SJSA1 (cell line): ENCODE data around the gene NPLOC4. TPM values are rescaled to one million over a fixed set of nuclear protein-coding genes. Genes with fewer than 3 reads are reported as not detected.
"Not testable (repeated sequence)": the region's sequence is repeated elsewhere in the genome, so short reads cannot be mapped to it uniquely, and the experiment has no call there.

Source experiments
- DNase-seq, 2 experiments: peaks; one replicate each; pipeline ENCODE4 v3.0.0-alpha.2; 2015 to 2020; ENCODE audit warnings: low spot score in 2 of 2, low read depth in 1 of 2
- H3K27ac ChIP-seq: fragments of 250-450 bp; sonication (Bioruptor Pico); 2 replicates; pipeline ENCODE4 v1.5.1; 2020; ENCODE audit warnings: mild to moderate bottlenecking, moderate library complexity
- H3K27me3 ChIP-seq: fragments of 250-450 bp; sonication (Bioruptor Pico); replicated peaks from 2 replicates; pipeline ENCODE4 v1.5.1; 2020; ENCODE audit warnings: mild to moderate bottlenecking, moderate library complexity
- H3K36me3 ChIP-seq: fragments of 250-450 bp; sonication (Bioruptor Pico); 2 replicates; pipeline ENCODE4 v1.5.1; 2020; ENCODE audit warnings: mild to moderate bottlenecking
- H3K4me1 ChIP-seq: fragments of 250-450 bp; sonication (Bioruptor Pico); replicated peaks from 2 replicates; pipeline ENCODE4 v1.6.1; 2021; ENCODE audit warnings: mild to moderate bottlenecking
- H3K4me3 ChIP-seq: fragments of 250-450 bp; sonication (Bioruptor Pico); 2 replicates; pipeline ENCODE4 v1.5.1; 2020; ENCODE audit warnings: mild to moderate bottlenecking
- H3K9me3 ChIP-seq: fragments of 250-450 bp; sonication (Bioruptor Pico); replicated peaks from 2 replicates; pipeline ENCODE4 v1.5.1; 2020; ENCODE audit warnings: mild to moderate bottlenecking
- total RNA-seq: library from RNA; depleted of rRNA; stranded (reverse); fragments of >200 nt; shearing (Covaris generic); gene quantifications from 2 replicates; pipeline ENCODE4 v1.2.3, GENCODE V29; 2014

NPLOC4 gene
- total RNA-seq, 1 experiment from 2014 or later = 111 TPM

DNA sequence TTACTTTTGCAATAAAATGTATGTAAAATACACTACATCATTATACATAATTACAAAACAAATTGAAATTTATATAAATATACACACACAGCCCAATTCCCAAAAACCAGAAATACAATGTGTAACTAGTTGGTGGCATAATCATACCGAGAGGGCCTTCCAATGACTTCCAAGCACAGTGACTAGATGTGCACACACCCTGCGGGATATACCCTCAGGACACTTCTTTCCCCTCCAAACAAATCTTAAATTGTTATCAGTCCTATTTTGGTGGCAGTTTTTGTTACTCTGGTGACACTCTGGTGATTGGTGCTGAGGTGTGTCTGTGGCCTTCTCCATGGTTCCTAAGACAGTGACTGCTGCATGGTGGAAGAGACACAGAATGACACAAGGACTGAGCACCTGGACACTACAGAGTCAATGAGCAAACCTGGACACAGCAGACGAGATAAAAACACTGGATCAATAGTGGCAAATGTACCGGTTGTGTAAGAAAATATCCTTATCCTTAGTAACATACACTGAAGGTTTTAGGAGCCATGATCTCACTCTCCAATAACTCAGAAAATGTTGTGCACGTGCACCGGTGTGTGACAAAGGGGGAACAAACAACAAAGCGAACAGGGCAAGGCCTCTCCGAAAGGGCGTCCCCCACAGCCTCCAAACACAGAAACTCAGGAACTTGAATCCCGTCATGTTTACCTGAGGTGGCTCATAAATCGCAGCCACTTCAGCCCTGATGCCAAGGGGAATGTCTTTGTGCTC is 32.9 kb downstream of the NPLOC4 start:
- no peak overlapping the region for H3K27ac ChIP-seq
- H3K4me1 ChIP-seq = peaks cover 18% of the 10 kb centered on the region
- H3K4me3 ChIP-seq = no peak overlapping the region
- peaks cover 98% of the 10 kb centered on the region for H3K36me3 ChIP-seq
- no peaks in the 10 kb centered on the region for H3K9me3 ChIP-seq
- H3K27me3 ChIP-seq = no peaks in the 10 kb centered on the region
- no peak for DNase-seq

- Histone ChIP-seq H3K27ac (no peak overlapping the region), H3K27me3 (no peaks in the 10 kb centered on the region), H3K9me3 (no peaks in the 10 kb centered on the region), H3K4me3 (no peak overlapping the region), H3K4me1 (peaks cover 18% of the 10 kb centered on the region), H3K36me3 (peaks cover 98% of the 10 kb centered on the region)
- peak in 1 of 2 experiments; percentile 74 for DNase-seq
These were observed 35.3 kb downstream of the NPLOC4 start for GRCh38 chr17:81601525-81602120.

DNA sequence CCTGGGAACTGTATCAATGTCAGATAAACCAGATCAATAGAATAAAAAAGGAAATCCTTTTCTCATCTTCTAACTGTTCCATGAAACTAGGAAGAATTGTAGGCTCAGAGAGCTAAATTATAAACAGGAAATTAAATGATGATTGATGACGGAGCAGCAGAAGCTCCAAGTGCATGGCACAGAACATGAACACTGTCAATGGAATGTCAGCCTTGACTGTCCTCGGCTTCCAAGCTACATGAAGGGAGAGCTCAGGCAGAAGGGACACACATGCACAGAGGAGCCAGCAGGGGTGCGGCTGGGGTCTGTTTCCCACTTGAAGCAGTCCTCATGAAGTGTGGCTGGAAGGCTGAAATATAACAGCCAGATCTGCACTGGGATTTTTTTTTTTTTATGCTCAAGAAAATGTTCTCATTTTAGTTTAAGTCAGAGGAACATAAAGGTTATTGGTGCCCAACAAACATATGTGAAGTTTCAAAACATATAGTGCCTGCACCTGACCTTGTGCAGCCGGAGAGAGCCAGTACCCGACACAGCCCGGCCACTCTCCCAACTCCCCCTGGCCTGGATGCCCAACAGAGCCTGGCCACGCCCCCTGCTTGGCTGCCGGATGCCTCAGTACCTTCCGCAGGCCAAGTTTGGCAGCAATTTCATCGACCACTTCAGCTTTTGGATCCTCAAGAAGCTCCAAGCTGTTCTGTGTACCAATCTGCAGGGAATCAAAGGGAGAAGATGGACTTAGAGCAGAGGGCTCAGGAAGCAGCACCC is 37.0 kb downstream of the NPLOC4 start:
- H3K36me3 ChIP-seq = peaks cover 97% of the 10 kb centered on the region
- no peaks in the 10 kb centered on the region for H3K27me3 ChIP-seq
- DNase-seq = peak in 1 of 2 experiments; percentile 69
- H3K9me3 ChIP-seq = no peaks in the 10 kb centered on the region
- peaks cover 18% of the 10 kb centered on the region for H3K4me1 ChIP-seq
- no peak overlapping the region for H3K4me3 ChIP-seq
- 0 out of 2 replicates have a peak overlapping the region, but pooled peaks have one; percentile 17 for H3K27ac ChIP-seq

DNA sequence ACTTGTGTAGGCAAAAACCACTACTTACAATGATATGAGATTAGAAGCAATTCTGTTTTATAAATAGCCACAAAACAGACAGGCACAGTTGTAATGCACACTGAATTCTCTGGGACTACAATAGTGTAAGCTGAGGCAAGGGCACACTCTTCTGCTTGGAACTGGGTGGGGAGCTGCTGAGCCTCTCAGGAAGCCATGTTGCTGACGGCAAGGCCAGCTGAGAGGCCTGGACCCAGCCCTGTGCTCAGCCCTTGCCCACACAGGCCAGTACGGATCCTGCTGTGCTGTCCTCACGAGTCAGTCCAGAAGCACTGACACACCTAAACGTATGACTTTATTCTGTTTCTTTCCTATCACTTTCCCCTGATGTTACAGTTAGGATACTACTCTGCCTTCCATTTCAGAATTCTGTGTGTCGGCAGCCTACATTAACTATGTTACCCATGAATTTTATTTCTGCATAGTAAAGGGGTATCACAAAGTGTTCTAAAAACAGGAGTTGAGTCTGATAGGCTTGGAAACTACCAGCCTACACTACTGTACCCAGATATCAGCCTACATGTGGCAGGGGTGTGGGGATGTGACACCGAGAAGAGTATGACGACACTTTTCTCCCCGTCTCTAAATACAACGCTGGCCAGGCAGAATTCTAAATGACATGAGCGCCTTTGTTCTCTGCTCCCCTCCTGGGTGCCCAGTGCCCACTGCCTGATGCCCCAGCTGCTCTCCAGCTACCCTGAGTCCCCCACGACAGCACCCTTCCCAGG is 43.6 kb downstream of the NPLOC4 start:
- Histone ChIP-seq H3K27me3 (no peaks in the 10 kb centered on the region), H3K9me3 (no peaks in the 10 kb centered on the region), H3K4me1 (no peaks in the 10 kb centered on the region), H3K27ac (no peak overlapping the region), H3K36me3 (peaks cover 97% of the 10 kb centered on the region), H3K4me3 (no peak overlapping the region)
- DNase-seq = no peak

GRCh38 chr17:81591971-81592370 is 44.9 kb downstream of the NPLOC4 start:
- no peaks in the 10 kb centered on the region for H3K27me3 ChIP-seq
- peaks cover 92% of the 10 kb centered on the region for H3K36me3 ChIP-seq
- H3K4me3 ChIP-seq = no peak overlapping the region
- H3K27ac ChIP-seq = no peak overlapping the region
- DNase-seq = no peak
- peaks cover 1% of the 10 kb centered on the region for H3K4me1 ChIP-seq
- H3K9me3 ChIP-seq = no peaks in the 10 kb centered on the region

DNA sequence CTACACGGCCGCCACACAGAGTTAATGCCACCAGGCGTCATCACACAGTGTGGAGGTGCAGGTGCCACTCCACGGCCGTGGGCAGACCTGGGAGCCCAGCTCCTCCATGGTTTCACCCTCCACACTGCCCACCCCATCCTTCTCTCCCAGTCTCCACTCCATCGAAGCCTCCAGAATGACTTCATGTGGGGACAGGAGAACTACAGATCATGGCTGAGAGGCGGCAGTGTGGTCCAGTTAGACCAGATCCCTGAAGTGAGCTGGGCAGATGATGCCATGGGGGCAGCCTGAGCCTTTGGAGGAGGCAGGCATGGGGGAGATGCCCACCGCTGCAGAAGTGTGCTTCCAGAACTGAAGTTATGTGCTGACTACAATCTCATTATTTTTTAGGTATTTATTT is 46.8 kb downstream of the NPLOC4 start:
- H3K27ac ChIP-seq = no peak overlapping the region
- DNase-seq = no peak
- H3K4me1 ChIP-seq = peaks cover 20% of the 10 kb centered on the region
- peaks cover 95% of the 10 kb centered on the region for H3K36me3 ChIP-seq
- no peaks in the 10 kb centered on the region for H3K9me3 ChIP-seq
- H3K27me3 ChIP-seq = no peaks in the 10 kb centered on the region
- H3K4me3 ChIP-seq = no peak overlapping the region

DNA sequence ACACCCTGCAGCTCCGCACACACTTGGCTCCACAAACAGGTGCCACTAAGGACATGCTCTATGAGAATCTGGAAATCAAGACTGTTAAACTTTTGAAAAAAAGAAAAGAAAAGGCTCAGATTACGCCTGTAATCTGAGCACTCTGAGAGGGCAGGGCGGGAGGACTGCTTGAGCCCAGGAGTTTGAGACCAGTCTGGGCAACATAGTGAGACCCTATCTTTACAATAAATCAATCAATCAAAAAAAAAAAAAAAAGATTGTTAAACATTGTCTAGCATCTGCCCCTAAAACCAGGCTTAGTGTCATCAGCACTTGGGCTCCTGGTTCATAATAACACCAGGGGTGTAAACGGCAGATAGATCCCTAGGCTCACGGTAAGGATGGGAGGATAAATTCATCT is 47.3 kb downstream of the NPLOC4 start:
- no peaks in the 10 kb centered on the region for H3K9me3 ChIP-seq
- H3K4me1 ChIP-seq = peaks cover 25% of the 10 kb centered on the region
- DNase-seq = no peak
- no peak overlapping the region for H3K4me3 ChIP-seq
- H3K27me3 ChIP-seq = no peaks in the 10 kb centered on the region
- H3K27ac ChIP-seq = no peak overlapping the region
- H3K36me3 ChIP-seq = peaks cover 95% of the 10 kb centered on the region

- Histone ChIP-seq H3K27me3 (no peaks in the 10 kb centered on the region), H3K36me3 (peaks cover 90% of the 10 kb centered on the region), H3K4me1 (peaks cover 55% of the 10 kb centered on the region), H3K4me3 (no peak overlapping the region), H3K9me3 (no peaks in the 10 kb centered on the region), H3K27ac (peak overlapping the region; percentile 44)
- DNase-seq = peak; percentile 78 to 83
These were observed 50.8 kb downstream of the NPLOC4 start for GRCh38 chr17:81586096-81586495.

- not testable (repeated sequence) for H3K27me3 ChIP-seq, H3K27ac ChIP-seq, DNase-seq, H3K4me3 ChIP-seq, H3K9me3 ChIP-seq
- Histone ChIP-seq H3K4me1 (peaks cover 63% of the 10 kb centered on the region), H3K36me3 (peaks cover 90% of the 10 kb centered on the region)
These were observed 52.1 kb downstream of the NPLOC4 start for GRCh38 chr17:81584771-81585170.

DNA sequence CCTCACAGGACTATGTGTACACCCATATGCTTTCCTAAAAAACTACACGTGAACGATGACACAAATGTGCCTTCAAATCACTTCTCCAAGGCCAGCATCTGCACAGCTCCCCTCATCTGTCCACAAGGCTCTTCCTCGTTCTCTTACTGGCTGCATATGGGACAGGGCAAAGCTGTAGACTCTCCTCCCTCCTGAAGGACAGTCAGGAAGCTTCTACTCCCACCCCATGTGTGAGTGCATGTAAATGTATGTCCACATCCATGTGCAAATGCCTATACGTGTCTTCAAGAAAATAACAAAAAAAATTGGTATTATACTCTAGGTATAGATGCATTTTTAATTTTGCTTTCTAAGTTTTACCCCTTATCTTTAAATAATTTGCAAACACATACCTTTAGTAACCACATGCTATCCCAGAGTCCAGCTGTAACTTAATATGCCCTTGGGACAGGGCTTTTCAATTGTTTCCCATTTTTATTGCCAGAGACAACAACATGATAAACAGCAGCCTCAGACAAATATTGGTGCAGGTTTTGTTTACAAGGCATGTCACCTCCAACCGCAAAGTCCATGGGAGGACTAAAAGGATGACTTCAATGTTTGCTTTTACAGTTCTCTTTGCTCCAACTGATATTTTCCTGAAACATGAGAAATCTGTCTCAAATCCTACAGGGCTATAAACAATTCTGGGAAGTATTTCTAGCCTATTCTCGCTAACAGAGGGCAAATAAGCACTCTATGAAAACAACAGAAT is 53.1 kb downstream of the NPLOC4 start:
- H3K36me3 ChIP-seq = peaks cover 90% of the 10 kb centered on the region
- peak; percentile 80 to 92 for DNase-seq
- H3K27ac ChIP-seq = peak overlapping the region; percentile 15; the same call in 1 of the 2 replicates
- H3K9me3 ChIP-seq = no peaks in the 10 kb centered on the region
- no peaks in the 10 kb centered on the region for H3K27me3 ChIP-seq
- no peak overlapping the region for H3K4me3 ChIP-seq
- H3K4me1 ChIP-seq = peaks cover 67% of the 10 kb centered on the region

GRCh38 chr17:81582749-81583148 is 54.2 kb downstream of the NPLOC4 start:
- DNase-seq = no peak
- Histone ChIP-seq H3K27ac (no peak overlapping the region), H3K27me3 (no peaks in the 10 kb centered on the region), H3K36me3 (peaks cover 90% of the 10 kb centered on the region), H3K9me3 (no peaks in the 10 kb centered on the region), H3K4me1 (peaks cover 76% of the 10 kb centered on the region), H3K4me3 (no peak overlapping the region)

GRCh38 chr17:81582341-81582740 is 54.6 kb downstream of the NPLOC4 start:
- H3K36me3 ChIP-seq = peaks cover 93% of the 10 kb centered on the region
- no peak for DNase-seq
- H3K4me3 ChIP-seq = no peak overlapping the region
- H3K27me3 ChIP-seq = no peaks in the 10 kb centered on the region
- H3K4me1 ChIP-seq = peaks cover 80% of the 10 kb centered on the region
- no peaks in the 10 kb centered on the region for H3K9me3 ChIP-seq
- no peak overlapping the region for H3K27ac ChIP-seq

- Histone ChIP-seq H3K4me3 (no peak overlapping the region), H3K36me3 (peaks cover 89% of the 10 kb centered on the region), H3K27me3 (no peaks in the 10 kb centered on the region), H3K4me1 (peaks cover 82% of the 10 kb centered on the region), H3K27ac (no peak overlapping the region), H3K9me3 (no peaks in the 10 kb centered on the region)
- no peak for DNase-seq
These were observed 55.2 kb downstream of the NPLOC4 start for GRCh38 chr17:81581758-81582157.
